GM12878 (cell line): ENCODE measurements around the gene ZFP28. TPM values are rescaled to one million over a fixed set of nuclear protein-coding genes. Genes with fewer than 3 reads are reported as not detected.

Experiments used
- ATAC-seq: fragments of 200-7000 bp; cut with Tn5 transposase; 3 replicates; pipeline ENCODE4 v1.9.1; 2020; ENCODE audit warnings: mild to moderate bottlenecking, moderate library complexity
- BruUV-seq: library from RNA; stranded (reverse); fragments of 400-500 nt; replicated peaks from 2 replicates; lab custom pipeline; 2021; lab: Mats Ljungman, UMichigan
- CTCF ChIA-PET: fragments of 300-600 bp; sonication (Branson Sonifier 250); formaldehyde crosslinking; extraction: SDS; loops from one replicate; lab custom pipeline; 2021; ENCODE audit warnings: inconsistent platforms; lab: Yijun Ruan, JAX
- POLR2A ChIA-PET: fragments of 350-600 bp; formaldehyde crosslinking; extraction: SDS; loops from one replicate; lab custom pipeline; 2021; ENCODE audit warnings: inconsistent platforms; lab: Charles Lee
- RAD21 ChIA-PET: fragments of 300-600 bp; sonication (Branson Sonifier 250); formaldehyde crosslinking; loops from one replicate; lab custom pipeline; 2023; ENCODE audit warnings: antibody characterized with exemption; ENCODE audit not compliant: unreplicated experiment; lab: Charles Lee
- SMC1A ChIA-PET: fragments of 300-600 bp; sonication (Branson Sonifier 250); formaldehyde crosslinking; loops from one replicate; lab custom pipeline; 2023; ENCODE audit not compliant: unreplicated experiment, uncharacterized antibody; lab: Charles Lee
- DNase-seq: peaks from one replicate; pipeline ENCODE4 v3.0.0-alpha.2; 2011; ENCODE audit warnings: low read depth, low spot score
- FAIRE-seq: peaks from 3 replicates; lab custom pipeline; 2011; peaks lifted over from hg19 to GRCh38; lab: Jason Lieb, UNC
- H2AFZ ChIP-seq: 2 replicates; pipeline ENCODE4 v1.6.0; 2011; ENCODE audit warnings: low read depth, low read length, control low read depth; ENCODE audit not compliant: control insufficient read depth
- H3K27ac ChIP-seq: 2 replicates; pipeline ENCODE4 v1.5.1; 2011; ENCODE audit warnings: control low read depth; ENCODE audit not compliant: control insufficient read depth, insufficient read depth
- H3K27me3 ChIP-seq, 2 experiments: replicated peaks in 1 of 2; 2 replicates each; pipeline versions ENCODE4 v1.6.0 to v1.6.1; 2011; ENCODE audit warnings: low read length in 1 of 2; ENCODE audit not compliant: control insufficient read depth in 2 of 2, insufficient read depth in 2 of 2
- H3K36me3 ChIP-seq, 2 experiments: 2 replicates each; pipeline ENCODE4 v1.5.1; 2011; ENCODE audit warnings: low read length in 1 of 2; ENCODE audit not compliant: control insufficient read depth in 2 of 2, insufficient read depth in 2 of 2
- H3K4me1 ChIP-seq: 2 replicates; pipeline ENCODE4 v1.6.1; 2011; ENCODE audit warnings: mild to moderate bottlenecking, low read length, moderate library complexity, mixed read lengths; ENCODE audit not compliant: control insufficient read depth, insufficient read depth
- H3K4me2 ChIP-seq: 2 replicates; pipeline ENCODE4 v1.6.0; 2011; ENCODE audit warnings: control low read depth; ENCODE audit not compliant: control insufficient read depth, insufficient read depth
- H3K4me3 ChIP-seq: fragments of 200-600 bp; sonication (generic); 2 replicates; pipeline ENCODE4 v1.5.1; 2016
- H3K79me2 ChIP-seq: 2 replicates; pipeline ENCODE4 v1.6.0; 2011; ENCODE audit warnings: low read length; ENCODE audit not compliant: control insufficient read depth, insufficient read depth
- H3K9ac ChIP-seq: 2 replicates; pipeline ENCODE4 v1.8.0; 2011; ENCODE audit warnings: low read length, control low read depth, mixed read lengths; ENCODE audit not compliant: control insufficient read depth, insufficient read depth
- H3K9me3 ChIP-seq: replicated peaks from 3 replicates; pipeline ENCODE4 v1.5.1; 2011; ENCODE audit warnings: mild to moderate bottlenecking, low read length; ENCODE audit not compliant: control insufficient read depth, insufficient read depth
- H4K20me1 ChIP-seq: 2 replicates; pipeline ENCODE4 v1.6.0; 2011; ENCODE audit not compliant: control insufficient read depth, insufficient read depth
- BHLHE40 ChIP-seq, 2 experiments: fragments of 450-650 bp in 1 of 2; IDR thresholded peaks; 2 replicates each; pipeline ENCODE4 v1.6.1; 2011 to 2017; ENCODE audit warnings: low read depth in 2 of 2, borderline replicate concordance in 1 of 2, improper control_type of control experiment in 1 of 2, low read length in 1 of 2, mild to moderate bottlenecking in 1 of 2
- CBX5 ChIP-seq: sonication (generic); IDR thresholded peaks from 2 replicates; pipeline ENCODE4 v1.6.1; 2016; ENCODE audit warnings: low read depth, moderate library complexity, mild to moderate bottlenecking, inconsistent platforms
- CEBPB ChIP-seq, 2 experiments: fragments of 150-350 bp in 1 of 2; IDR thresholded peaks; 2 replicates each; pipeline ENCODE4 v1.6.1; 2012 to 2014; ENCODE audit warnings: low read depth in 2 of 2, low read length in 2 of 2, borderline replicate concordance in 1 of 2, inconsistent platforms in 1 of 2
- EGR1 ChIP-seq, 2 experiments: IDR thresholded peaks; 1 replicate in 1 of 2; 2 replicates in 1 of 2; pipeline ENCODE4 v1.6.1; 2011 to 2012; ENCODE audit warnings: low read depth in 2 of 2, low read length in 2 of 2, borderline replicate concordance in 1 of 2, mild to moderate bottlenecking in 1 of 2, moderate library complexity in 1 of 2
- EP300 ChIP-seq, 2 experiments: fragments of 150-350 bp in 1 of 2; IDR thresholded peaks; 2 replicates each; pipeline ENCODE4 v1.6.1; 2011 to 2012; ENCODE audit warnings: low read depth in 2 of 2, low read length in 2 of 2, borderline replicate concordance in 1 of 2, improper control_type of control experiment in 1 of 2, inconsistent platforms in 1 of 2; ENCODE audit not compliant: control insufficient read depth in 1 of 2
- HCFC1 ChIP-seq: fragments of 150-350 bp; IDR thresholded peaks from 2 replicates; pipeline ENCODE4 v1.6.1; 2014; ENCODE audit warnings: low read length
- IRF4 ChIP-seq: IDR thresholded peaks from 2 replicates; pipeline ENCODE4 v1.6.1; 2011; ENCODE audit warnings: low read depth, low read length
- NBN ChIP-seq: fragments of 450-650 bp; IDR thresholded peaks from 2 replicates; pipeline ENCODE4 v1.6.1; 2016
- PML ChIP-seq: IDR thresholded peaks from 2 replicates; pipeline ENCODE4 v1.6.1; 2012; ENCODE audit warnings: low read length, inconsistent platforms
- SREBF2 ChIP-seq: IDR thresholded peaks from 2 replicates; pipeline ENCODE4 v1.6.1; 2012; ENCODE audit warnings: mild to moderate bottlenecking, low read length
- WRNIP1 ChIP-seq: IDR thresholded peaks from 2 replicates; pipeline ENCODE4 v1.6.1; 2011; ENCODE audit warnings: low read depth, low read length, improper control_type of control experiment, borderline replicate concordance
- ZBTB33 ChIP-seq: fragments of 450-650 bp; IDR thresholded peaks from 2 replicates; pipeline ENCODE4 v1.6.1; 2017; ENCODE audit warnings: mild to moderate bottlenecking
- WGBS: methylation state at CpG from one replicate; pipeline ENCODE4 v1.1.6; 2016; ENCODE audit warnings: low lambda C conversion rate; ENCODE audit not compliant: insufficient replicate concordance, insufficient coverage; ENCODE audit errors: missing lambda C conversion rate; 5-methylcytosine and 5-hydroxymethylcytosine counted together
- in situ Hi-C: fragments of 300-500 bp; cut with MboI; formaldehyde crosslinking; loops from 9 replicates; pipeline ENCODE4 v1.14.3; 2018; ENCODE audit warnings: mixed read lengths
- intact Hi-C: fragments of 100-400 bp; cut with micrococcal nuclease; formaldehyde crosslinking; loops from one replicate; pipeline ENCODE4 v1.14.2; 2022; ENCODE audit not compliant: unreplicated experiment
- polyA plus RNA-seq, 11 experiments: library from polyadenylated mRNA; depleted of rRNA in 4 of 11; unstranded in 6 of 11; stranded (reverse) in 5 of 11; fragments of >200 nt; fragmentation: Nextera tagmentation in 4 of 11; fragmentation: Illumina TruSeq in 1 of 11; extraction: Ambion mirVana in 4 of 11; extraction: Trizol in 1 of 11; gene quantifications; 1 replicate in 1 of 11; 2 replicates in 10 of 11; pipeline versions ENCODE4 v1.2.1 to v1.2.3, GENCODE V29; 2011 to 2016; ENCODE audit warnings: inconsistent platforms in 2 of 11, missing spikeins in 2 of 11, low read depth in 1 of 11
- total RNA-seq, 4 experiments: library from RNA; depleted of rRNA in 3 of 4; stranded (reverse); fragments of >200 nt in 3 of 4; fragmentation: Illumina TruSeq in 1 of 4; extraction: Trizol in 1 of 4; gene quantifications; 2 replicates each; pipeline versions ENCODE4 v1.2.1 to v1.2.3, GENCODE V29; 2013 to 2021
- TF ChIP-seq, protein P1 (sequence below): fragments of 450-650 bp; IDR thresholded peaks from 2 replicates; pipeline ENCODE4 v1.6.1; 2017; ENCODE audit warnings: mild to moderate bottlenecking, low read depth, inconsistent platforms; ENCODE audit not compliant: poor library complexity, severe bottlenecking
- TF ChIP-seq, protein P2 (sequence below): fragments of 450-650 bp; IDR thresholded peaks from 2 replicates; pipeline ENCODE4 v1.6.1; 2017; ENCODE audit warnings: borderline replicate concordance
- TF ChIP-seq, protein P3 (sequence below): fragments of 450-650 bp; formaldehyde crosslinking; IDR thresholded peaks from 2 replicates; pipeline ENCODE4 v1.5.0; 2022; ENCODE audit warnings: mild to moderate bottlenecking, missing genetic modification characterization

Gene ZFP28
- total and polyA plus RNA-seq, 10 of the 15 experiments (the other 5 are each of a cell fraction or from before 2014, with no cell fraction given) = 0.01 to 0.13 (median 0.05) TPM; not detected in 2

DNA sequence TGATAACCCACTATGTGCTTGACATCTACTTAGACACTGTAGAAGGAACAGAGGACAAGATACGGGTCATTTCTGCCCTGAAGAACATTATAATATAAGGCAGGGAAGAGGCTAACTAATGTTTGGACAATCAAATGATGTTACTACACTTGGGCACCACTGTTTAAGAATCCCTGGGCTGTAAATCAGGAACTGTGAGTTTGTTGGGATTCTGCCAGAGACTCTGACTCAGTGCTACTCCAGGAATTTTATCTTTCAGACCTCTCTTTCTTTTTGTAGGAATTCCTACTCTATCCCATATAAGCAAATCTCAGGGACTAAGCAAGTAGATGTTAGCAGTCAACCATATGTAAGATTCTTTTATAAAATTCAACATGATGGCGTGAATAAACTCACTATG, 34.2 kb upstream of the ZFP28 start:
- ATAC-seq (no peak), DNase-seq (no peak), FAIRE-seq (no peak)
- ChIA-PET SMC1A (no interaction called here), POLR2A (no interaction called here), CTCF (no interaction called here), RAD21 (no interaction called here)
- no peak overlapping the region for H3K4me3 ChIP-seq
- H3K79me2 ChIP-seq = no peaks in the 10 kb centered on the region
- BruUV-seq = no TSS peak
- no peaks in the 10 kb centered on the region for H3K36me3 ChIP-seq
- in situ Hi-C loops = no loop called here
- H3K27me3 ChIP-seq = no peaks in the 10 kb centered on the region
- H3K27ac ChIP-seq = no peak overlapping the region
- H2AFZ ChIP-seq = no peak overlapping the region
- H3K9me3 ChIP-seq = peaks cover 5% of the 10 kb centered on the region; the same call in 1 of the 3 replicates
- 0% methylated on average over 2 of the region's 2 CpGs for WGBS
- no peak overlapping the region for H3K9ac ChIP-seq
- H3K4me1 ChIP-seq = no peaks in the 10 kb centered on the region
- no peak overlapping the region for H3K4me2 ChIP-seq
- no peaks in the 10 kb centered on the region for H4K20me1 ChIP-seq
- intact Hi-C loops = no loop called here
- TF ChIP-seq SREBF2 (no peak), IRF4 (no peak), EGR1 (IDR thresholded peaks at IDR 0.05; ENCODE audit: borderline replicate concordance in 1 of 2, low read depth in 2 of 2, low read length in 2 of 2) (no peak), BHLHE40 (IDR thresholded peaks at IDR 0.05; ENCODE audit: borderline replicate concordance in 1 of 2, low read depth in 2 of 2, low read length in 1 of 2) (no peak), CEBPB (IDR thresholded peaks at IDR 0.05; ENCODE audit: borderline replicate concordance in 1 of 2, low read depth in 2 of 2, low read length in 2 of 2) (no peak), PML (no peak), HCFC1 (no peak), CBX5 (no peak), EP300 (IDR thresholded peaks at IDR 0.05; ENCODE audit: borderline replicate concordance in 1 of 2, control insufficient read depth in 1 of 2, low read depth in 2 of 2, low read length in 2 of 2) (no peak), WRNIP1 (no peak), ZBTB33 (no peak), NBN (no peak)
- TF ChIP-seq, protein P1, sequence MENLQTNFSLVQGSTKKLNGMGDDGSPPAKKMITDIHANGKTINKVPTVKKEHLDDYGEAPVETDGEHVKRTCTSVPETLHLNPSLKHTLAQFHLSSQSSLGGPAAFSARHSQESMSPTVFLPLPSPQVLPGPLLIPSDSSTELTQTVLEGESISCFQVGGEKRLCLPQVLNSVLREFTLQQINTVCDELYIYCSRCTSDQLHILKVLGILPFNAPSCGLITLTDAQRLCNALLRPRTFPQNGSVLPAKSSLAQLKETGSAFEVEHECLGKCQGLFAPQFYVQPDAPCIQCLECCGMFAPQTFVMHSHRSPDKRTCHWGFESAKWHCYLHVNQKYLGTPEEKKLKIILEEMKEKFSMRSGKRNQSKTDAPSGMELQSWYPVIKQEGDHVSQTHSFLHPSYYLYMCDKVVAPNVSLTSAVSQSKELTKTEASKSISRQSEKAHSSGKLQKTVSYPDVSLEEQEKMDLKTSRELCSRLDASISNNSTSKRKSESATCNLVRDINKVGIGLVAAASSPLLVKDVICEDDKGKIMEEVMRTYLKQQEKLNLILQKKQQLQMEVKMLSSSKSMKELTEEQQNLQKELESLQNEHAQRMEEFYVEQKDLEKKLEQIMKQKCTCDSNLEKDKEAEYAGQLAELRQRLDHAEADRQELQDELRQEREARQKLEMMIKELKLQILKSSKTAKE = no peak
- TF ChIP-seq, protein P2, sequence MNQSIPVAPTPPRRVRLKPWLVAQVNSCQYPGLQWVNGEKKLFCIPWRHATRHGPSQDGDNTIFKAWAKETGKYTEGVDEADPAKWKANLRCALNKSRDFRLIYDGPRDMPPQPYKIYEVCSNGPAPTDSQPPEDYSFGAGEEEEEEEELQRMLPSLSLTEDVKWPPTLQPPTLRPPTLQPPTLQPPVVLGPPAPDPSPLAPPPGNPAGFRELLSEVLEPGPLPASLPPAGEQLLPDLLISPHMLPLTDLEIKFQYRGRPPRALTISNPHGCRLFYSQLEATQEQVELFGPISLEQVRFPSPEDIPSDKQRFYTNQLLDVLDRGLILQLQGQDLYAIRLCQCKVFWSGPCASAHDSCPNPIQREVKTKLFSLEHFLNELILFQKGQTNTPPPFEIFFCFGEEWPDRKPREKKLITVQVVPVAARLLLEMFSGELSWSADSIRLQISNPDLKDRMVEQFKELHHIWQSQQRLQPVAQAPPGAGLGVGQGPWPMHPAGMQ = no peak
- TF ChIP-seq, protein P3, sequence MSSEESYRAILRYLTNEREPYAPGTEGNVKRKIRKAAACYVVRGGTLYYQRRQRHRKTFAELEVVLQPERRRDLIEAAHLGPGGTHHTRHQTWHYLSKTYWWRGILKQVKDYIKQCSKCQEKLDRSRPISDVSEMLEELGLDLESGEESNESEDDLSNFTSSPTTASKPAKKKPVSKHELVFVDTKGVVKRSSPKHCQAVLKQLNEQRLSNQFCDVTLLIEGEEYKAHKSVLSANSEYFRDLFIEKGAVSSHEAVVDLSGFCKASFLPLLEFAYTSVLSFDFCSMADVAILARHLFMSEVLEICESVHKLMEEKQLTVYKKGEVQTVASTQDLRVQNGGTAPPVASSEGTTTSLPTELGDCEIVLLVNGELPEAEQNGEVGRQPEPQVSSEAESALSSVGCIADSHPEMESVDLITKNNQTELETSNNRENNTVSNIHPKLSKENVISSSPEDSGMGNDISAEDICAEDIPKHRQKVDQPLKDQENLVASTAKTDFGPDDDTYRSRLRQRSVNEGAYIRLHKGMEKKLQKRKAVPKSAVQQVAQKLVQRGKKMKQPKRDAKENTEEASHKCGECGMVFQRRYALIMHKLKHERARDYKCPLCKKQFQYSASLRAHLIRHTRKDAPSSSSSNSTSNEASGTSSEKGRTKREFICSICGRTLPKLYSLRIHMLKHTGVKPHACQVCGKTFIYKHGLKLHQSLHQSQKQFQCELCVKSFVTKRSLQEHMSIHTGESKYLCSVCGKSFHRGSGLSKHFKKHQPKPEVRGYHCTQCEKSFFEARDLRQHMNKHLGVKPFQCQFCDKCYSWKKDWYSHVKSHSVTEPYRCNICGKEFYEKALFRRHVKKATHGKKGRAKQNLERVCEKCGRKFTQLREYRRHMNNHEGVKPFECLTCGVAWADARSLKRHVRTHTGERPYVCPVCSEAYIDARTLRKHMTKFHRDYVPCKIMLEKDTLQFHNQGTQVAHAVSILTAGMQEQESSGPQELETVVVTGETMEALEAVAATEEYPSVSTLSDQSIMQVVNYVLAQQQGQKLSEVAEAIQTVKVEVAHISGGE = no peak
